GM19240 (cell line): ENCODE data around the gene ADCY1.

Experiments used
- DNase-seq: peaks from one replicate; pipeline ENCODE4 v3.0.0; 2011; ENCODE audit warnings: low spot score; ENCODE audit not compliant: insufficient read length

Gene ADCY1

GRCh38 chr7:45624392-45624760, 50.2 kb downstream of the ADCY1 start:
- DNase-seq = no peak

- no peak for DNase-seq
Observed at GRCh38 chr7:45625067-45625466, 50.9 kb downstream of the ADCY1 start.

- no peak for DNase-seq
Observed at GRCh38 chr7:45625714-45626440, 51.7 kb downstream of the ADCY1 start.

GRCh38 chr7:45626441-45627430, 52.6 kb downstream of the ADCY1 start:
- DNase-seq = no peak

GRCh38 chr7:45627691-45628456, 53.7 kb downstream of the ADCY1 start:
- DNase-seq = no peak

GRCh38 chr7:45631569-45631968, 57.4 kb downstream of the ADCY1 start:
- DNase-seq = no peak

- no peak for DNase-seq
Observed at GRCh38 chr7:45636733-45637132, 62.6 kb downstream of the ADCY1 start.

GRCh38 chr7:45638916-45639315, 64.7 kb downstream of the ADCY1 start:
- no peak for DNase-seq

GRCh38 chr7:45642044-45642443, 67.9 kb downstream of the ADCY1 start:
- no peak for DNase-seq

GRCh38 chr7:45643630-45644029, 69.5 kb downstream of the ADCY1 start:
- peak; percentile 9 for DNase-seq

- no peak for DNase-seq
Observed at GRCh38 chr7:45644237-45644636, 70.1 kb downstream of the ADCY1 start.

GRCh38 chr7:45645141-45645969, 71.2 kb downstream of the ADCY1 start:
- DNase-seq = no peak

- no peak for DNase-seq
Observed at GRCh38 chr7:45646207-45646821, 72.1 kb downstream of the ADCY1 start.

- DNase-seq = no peak
Observed at GRCh38 chr7:45646996-45647825, 73.0 kb downstream of the ADCY1 start.

GRCh38 chr7:45647967-45648670, 74.0 kb downstream of the ADCY1 start:
- DNase-seq = no peak

GRCh38 chr7:45648671-45648995, 74.5 kb downstream of the ADCY1 start:
- DNase-seq = no peak

GRCh38 chr7:45649560-45650346, 75.6 kb downstream of the ADCY1 start:
- DNase-seq = no peak
